GM18520 (cell line): ENCODE measurements around the gene DLGAP1.
"Not testable (repeated sequence)": the region's sequence is repeated elsewhere in the genome, so short reads cannot be mapped to it uniquely, and the experiment has no call there.

Experiments
- ATAC-seq: cut with Tn5 transposase; IDR thresholded peaks from one replicate; pipeline ENCODE4 v1.9.1; 2021; ENCODE audit not compliant: unreplicated experiment

DLGAP1 gene

DNA sequence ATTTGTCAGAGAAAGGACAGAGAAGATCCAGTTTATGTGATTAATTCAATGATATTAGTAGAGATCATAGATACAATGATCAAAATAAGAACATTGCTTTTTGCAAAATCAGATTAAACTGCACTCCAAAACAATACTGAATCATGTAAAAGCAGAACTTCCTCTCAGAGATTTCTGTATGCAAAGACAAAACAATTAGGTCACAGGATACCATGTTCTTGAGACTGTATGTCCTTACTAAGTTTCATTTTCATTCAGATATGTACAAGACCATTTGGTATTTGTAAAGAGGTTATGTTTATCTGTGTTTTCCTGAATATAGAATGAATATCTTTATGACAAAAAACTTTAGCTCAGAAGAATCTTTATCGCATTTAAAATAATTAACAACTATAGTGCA lies 161.8 kb downstream of the DLGAP1 start:
- ATAC-seq: peak; percentile 49

DNA sequence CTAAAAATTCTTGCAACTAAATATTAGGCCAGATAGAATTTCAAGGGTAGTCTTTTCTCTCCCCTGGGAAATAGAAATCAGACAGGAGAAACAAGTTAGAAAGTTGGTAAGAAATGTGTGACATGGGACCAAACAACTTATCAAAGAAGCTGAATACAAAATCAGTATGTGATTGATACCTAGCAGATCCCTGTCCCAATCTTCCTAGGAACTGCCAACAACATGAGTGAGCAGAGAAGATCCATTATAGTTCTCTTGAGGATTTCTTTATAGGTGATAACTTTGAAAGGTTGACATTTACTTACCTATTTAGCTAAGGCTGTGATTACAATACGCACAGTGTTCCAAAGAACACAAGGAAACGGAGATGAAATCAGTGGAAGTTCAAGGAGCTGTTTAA lies 162.4 kb downstream of the DLGAP1 start:
- no peak for ATAC-seq

DNA sequence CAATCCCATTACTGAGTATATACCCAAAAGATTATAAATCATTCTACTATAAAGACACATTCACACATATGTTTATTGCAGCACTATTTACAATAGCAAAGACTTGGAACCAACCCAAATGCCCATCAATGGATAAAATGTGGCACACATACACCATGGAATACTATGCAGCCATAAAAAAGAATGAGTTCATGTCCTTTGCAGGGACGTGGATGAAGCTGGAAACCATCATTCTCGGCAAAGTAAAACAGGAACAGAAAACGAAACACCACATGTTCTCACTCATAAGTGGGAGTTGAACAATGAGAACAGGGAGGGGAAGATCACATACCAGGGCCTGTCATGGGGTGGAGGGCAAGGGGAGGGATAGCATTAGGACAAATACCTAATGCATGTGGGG lies 167.8 kb downstream of the DLGAP1 start:
- not testable (repeated sequence) for ATAC-seq

DNA sequence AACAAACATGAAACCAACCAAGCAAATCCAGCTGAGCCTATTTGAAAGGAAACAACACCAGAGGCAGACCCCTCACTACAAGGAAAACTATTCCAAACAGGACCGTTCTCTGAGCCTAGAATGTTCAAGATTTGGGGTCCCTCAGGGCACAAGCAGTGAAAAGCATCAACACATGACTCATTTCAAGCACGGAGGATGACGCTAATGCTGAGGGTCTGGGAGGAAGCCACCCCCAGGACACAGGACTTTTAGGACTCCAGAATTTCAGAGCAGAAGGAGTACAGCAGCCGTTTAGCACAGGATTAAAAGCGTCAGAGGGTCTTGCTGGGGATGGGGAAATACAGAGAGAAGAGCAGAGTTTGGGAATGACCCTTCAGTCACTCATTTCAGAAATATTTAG lies 168.9 kb downstream of the DLGAP1 start:
- ATAC-seq: no peak

DNA sequence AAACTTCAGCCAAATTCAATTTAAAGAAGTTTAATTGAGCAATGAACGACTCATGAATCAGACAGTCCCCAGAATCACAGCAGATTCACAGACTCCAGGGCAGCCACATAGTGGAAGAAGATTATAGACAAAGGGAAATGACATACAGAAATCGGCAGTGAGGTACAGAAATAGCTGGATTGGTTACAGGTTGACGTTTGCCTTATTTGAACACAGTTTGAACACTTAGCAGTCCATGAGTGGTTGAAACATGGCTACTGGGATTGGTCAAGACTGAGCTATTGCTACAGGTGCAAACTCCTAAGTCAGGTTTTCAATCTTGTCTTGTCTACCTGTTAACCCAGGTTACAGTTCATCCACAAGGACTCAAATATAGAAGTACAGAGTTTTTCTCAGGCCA lies 169.6 kb downstream of the DLGAP1 start:
- no peak for ATAC-seq

DNA sequence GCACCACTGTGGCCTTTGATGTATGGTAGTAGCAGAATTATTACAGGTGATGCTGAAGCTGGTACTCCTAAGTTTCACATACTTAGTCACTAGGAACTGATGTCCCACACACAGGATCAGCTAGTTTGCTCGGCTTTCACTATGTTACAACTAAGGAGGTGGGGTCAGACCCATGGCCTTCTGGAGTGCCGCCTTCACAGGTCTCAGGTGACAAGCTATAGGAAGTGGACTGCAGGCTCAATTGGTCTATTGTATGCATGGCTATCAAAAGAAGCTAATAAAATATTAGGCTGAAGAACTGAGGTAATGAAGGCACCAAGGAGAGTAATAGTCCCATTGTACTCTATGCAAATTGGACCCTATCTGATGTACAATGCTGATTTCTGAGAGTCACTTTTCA lies 170.6 kb downstream of the DLGAP1 start:
- ATAC-seq: no peak

DNA sequence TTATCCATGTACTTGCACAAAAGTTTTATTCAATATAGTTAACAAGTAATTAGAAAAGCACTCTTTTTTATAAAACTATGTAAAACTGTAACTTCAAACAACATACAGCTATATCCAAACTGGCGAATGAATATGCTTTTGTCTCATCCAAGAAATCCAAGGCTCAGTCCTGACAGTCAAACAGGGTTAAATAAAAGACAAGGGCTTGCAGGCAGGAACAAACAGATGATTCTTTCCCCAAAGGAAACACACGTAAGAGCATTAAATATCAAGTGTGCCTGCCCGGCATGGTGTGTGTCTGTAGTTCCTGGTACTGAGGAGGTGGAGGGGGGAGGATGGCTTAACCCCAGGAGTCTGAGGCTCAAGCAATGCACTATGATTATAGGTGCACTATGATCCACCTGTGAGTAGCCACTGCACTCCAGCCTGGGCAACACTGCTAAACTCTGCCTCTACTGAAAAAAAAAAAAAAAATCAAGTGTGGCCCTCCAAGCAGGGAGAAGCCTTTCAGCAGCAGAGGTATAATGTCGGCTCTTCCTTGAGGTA lies 171.3 kb downstream of the DLGAP1 start:
- ATAC-seq: no peak

DNA sequence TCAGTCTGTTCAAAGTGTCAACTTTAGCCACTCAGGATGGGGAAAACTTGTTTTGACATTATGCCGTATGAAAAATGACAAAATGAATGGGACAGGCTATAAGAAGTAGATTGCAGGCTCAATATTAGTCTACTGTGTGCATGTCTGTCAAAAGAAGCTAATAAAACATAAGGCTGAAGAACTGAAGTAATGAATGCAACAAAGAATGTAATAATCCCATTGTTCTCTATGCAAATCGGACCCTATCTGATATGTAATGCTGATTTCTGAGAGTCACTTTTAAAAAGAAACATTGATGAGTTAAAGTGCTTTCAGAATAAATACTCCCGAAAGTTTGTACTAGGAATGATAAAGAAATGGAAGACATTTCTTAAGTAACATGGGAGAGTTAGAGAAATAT lies 172.2 kb downstream of the DLGAP1 start:
- ATAC-seq: no peak

DNA sequence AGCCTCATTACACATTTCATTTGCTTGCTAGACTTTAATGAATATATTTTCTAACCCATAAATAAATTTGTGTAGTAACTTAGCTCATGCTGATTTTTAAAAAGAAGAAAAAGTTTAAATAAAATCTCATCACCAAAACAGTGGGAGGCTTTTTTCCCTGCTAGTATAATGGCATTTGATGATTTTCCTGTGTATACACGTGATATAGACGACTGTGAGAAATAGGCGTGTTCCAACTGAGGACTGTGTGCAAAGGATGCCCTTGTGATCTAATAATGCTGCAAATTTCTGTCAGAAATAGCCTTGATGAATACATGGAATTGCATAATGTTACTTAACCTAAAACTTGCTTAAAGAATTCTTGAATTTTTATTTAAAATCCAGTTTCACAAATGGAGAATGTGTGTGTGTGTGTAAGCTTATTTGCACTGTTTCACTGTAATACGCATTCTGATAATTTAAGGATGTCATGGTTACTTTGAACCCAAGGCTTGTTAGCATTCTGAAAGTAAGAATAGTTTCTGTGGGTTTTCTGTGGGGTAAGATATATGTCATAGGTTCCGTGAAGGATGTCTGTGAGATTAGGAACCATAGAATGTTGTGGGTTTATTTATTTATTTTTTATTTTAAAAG lies 178.0 kb downstream of the DLGAP1 start:
- ATAC-seq: peak; percentile 63

DNA sequence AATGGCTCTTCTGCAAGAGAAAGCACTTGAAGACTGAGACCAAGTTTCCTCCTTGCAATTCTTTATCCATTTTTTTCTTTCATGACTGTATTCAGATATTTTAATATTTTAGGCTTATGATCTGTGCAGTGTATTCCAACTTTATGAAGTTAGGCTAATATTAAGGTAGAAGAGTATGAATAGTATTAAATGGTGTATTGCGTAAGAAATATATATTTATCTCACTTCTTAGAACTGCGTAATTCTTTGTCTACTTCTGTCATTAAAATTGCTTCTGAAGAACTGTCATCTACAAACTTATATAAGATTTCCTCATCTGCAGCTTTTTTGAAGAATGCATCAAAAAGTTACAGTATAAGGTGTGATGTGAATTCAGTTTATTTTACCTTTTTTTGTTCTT lies 183.2 kb downstream of the DLGAP1 start:
- ATAC-seq: no peak

DNA sequence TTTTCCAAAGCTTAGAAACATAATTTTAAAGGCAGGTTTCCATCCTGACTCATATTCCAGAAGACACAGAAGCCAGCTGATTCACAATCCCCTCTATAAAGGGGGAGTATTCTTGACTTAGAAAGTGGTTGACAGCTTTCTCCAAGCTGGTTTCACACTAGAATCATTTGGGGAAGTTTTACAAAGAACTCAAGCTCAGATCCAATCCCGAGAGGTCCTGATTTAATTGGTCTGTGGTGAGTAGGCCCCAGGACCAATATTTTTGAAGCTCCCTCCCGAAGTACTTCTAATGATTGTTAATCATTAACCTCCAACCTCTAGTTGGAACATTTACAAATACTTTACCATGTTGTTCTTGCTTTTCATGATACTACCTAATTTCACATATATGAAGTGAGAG lies 184.1 kb downstream of the DLGAP1 start:
- ATAC-seq: no peak

DNA sequence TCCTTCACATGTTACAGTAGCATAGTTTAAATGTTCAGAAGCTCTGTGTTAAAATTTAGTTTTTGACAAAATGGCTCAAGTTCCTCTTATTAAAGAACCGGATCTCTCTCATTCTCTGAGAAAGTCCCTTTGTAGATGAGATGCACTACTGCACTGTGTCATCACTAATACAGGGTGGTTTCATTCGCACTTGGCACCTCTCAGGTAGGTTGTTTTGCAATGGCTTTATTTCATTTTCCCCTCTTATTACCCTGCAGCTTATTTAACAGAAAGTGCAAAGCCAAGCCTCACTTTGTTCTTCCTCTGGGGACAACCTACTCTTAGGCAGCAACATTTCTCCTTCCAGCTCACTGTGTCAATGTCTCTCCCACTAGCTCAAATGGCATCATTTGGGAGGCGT lies 185.1 kb downstream of the DLGAP1 start:
- ATAC-seq: peak; percentile 62

DNA sequence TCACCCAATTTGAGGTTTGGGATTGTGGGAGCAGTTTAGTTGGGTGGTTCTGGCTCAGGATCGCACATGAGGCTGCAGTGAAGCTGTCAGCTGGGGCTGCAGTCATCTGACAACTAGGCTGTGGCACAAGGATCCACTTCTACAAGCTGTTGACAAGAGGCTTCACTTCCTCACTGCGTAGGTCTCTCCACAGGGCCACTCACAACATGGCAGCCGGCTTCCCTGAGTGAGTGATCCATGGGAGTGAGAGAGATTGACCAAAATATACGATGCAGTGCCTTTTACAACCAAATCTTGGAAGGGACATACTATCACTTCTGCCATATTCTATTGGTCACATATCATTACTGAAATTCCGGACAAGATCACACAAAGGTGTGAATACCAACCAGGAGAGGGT lies 187.5 kb downstream of the DLGAP1 start:
- ATAC-seq: no peak

DNA sequence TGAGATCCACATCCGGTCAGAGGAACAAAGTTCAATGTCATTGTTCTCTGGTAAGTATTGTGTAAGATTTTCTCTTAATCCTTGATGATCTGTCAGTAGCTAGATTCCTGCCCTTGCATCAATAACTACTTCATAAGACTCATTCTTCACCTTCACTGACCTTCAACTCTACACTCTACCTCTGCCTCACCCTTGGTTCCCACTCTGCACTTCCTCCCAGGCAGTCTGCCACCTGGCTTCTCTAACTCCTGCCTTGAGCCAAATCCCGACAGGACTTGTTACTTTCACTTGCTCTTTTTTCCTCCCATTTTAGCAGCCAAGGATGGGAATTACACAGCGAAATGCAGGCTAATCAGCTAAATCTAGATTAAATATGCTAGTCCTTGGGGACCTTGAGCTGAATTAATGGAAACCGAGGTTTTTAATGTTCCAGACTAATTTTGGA lies 190.7 kb downstream of the DLGAP1 start:
- no peak for ATAC-seq

DNA sequence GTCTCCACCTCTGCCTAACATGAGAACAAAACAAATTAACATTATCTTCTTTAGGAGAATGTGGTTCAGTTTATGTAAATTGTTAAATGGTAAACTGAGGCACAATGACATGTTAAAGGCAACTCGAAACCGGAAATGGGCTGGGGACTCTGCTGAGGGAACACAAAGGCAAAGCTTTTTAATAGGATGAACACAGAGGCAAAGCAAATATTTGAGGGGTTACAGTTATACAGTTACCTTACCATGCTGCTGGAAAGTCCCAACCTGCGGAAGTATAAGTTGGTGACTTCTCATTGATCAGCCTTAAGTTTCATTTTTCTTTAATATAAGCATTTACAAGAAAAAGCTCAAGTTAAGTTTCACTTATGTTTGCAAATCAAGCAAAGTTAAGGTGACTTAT lies 195.0 kb downstream of the DLGAP1 start:
- ATAC-seq: peak; percentile 43

DNA sequence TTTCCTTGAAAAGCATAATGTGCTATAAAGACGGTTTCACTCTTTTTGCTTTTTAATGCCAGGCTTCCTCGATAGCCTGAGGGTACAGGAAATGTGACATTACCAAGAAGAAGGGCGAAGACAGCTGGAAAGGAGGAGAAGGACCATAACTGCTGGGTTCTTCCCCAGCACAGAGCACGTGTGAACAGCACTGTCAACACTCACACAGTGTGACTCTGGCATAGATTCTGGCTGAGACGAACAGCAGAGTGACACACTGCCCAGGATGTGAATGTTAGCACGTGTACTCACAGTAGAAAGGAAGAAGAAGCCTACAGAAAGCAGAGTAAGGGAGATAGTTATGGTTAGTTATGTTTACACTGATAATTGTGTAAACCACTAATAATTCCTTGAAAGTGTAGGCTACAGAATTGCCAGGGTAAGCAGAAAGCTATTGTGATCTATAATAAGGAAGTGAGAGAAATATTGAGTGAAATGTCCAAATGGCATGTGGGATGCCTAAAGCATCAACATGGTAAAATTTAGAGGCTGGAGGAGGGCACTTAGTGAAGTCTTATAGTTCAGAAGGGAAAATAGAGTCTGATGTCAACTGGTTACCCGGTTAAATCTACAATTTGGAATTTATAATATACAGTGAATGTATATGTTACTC lies 198.2 kb downstream of the DLGAP1 start:
- ATAC-seq: peak; percentile 27

DNA sequence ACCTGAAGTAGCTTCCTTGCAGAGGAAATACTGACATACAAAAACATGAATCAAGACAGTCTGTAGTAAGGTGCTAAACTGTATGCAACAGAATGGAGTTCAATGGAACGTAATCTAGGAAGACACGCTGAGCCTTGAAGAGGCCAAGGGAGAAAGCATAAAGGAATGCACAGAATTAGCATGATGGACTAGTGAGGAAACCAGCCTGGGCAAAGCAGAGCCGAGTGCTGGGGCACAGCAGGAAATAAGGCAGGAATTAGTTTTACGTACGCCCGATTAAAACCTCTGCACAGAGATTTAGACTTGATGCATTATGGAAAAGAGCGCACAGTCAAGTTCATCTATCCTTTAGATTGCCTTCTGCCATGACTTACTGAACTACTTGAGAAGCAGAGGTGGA lies 200.3 kb downstream of the DLGAP1 start:
- ATAC-seq: no peak

DNA sequence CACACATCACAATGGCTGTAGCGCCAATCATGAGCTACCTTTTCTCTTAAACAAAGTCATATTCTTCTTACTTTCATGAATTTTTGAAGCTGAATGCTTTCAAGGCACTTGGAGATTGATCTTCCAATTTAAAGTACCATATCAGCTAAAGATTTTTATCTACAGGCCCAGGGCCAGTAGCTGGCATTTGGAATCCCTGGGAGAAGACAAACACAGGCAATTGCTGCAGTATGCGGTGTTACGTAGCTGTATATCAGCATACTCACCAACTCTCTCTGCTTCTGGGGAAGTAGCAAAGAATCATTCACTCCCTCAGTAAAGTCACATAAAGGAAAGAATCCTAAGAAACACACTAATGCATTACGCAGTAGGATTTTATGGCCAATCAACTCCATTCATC lies 202.3 kb downstream of the DLGAP1 start:
- no peak for ATAC-seq

DNA sequence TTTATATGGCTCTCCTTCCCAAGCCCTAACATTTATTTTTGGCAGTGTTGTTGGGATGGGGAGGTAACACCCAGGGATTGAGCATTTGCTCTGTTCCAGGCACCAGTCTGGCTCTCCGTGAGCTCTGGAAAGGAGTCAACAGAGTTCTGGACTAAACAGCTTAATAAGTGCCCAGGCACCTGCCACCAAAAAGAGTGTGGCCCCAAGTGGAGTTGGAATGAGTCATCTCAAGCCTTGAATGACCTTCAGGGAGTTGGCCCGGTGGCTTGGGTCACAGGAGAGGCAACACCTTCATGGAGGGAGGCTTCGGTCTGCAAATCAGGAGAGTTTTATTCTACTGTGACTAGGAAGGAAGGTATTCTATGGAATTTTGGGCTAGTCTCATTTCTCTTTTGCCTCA lies 203.2 kb downstream of the DLGAP1 start:
- ATAC-seq: no peak

DNA sequence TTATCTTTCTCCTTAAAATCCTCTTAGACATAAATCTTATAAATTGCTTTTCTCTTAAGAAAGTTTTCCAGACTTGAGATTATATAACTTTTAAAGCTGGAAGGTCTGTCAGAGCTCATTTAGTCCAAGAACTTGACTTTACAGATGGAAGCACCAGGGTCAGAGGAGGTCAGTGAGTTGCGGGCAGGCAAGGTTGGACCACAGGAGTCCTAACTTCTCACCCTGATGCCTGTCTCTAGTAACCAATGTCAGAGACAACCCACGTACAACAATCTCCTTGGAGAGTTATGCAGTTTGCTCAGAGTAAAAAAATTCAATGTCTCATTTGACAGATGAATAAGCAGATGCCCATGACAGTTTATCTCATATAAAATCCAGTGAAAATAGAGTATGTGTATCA lies 203.9 kb downstream of the DLGAP1 start:
- no peak for ATAC-seq

DNA sequence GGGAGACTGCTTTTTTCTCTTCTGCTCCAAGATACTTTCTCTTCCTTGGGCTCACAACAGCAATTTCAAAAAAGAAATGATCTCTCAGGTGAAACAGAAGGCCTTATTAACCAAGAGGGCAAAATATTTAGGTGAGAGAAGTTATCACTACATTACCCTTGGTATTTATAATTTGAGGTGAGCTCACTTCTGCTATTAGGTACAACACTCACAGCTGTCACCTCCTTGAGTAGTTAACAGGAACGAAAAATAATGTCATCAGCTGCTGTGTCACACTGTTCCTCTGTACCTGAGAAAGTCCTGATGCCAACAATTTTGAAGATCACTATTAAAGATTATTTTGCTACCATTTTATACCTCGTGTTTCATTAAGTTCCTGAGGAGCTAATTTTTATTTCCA lies 205.0 kb downstream of the DLGAP1 start:
- ATAC-seq: no peak

DNA sequence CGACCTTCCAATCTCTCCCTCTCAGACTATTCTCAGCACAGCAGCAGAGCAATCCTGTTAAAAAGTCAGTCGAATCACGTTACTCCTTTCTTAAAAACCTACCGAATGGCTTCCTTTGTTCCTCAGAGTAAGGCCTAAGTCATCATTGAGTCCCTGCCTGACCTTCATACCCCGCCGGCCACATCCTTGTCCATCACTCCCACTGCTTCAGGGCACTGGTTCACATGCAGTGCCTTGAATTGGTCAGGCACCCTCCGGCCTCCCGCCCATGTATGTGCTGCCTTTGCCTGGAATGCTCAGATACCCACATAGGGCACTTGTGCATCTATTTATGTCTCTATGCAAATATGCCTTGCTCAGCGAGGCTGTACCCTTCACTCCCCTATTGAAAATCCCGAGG lies 206.4 kb downstream of the DLGAP1 start:
- ATAC-seq: no peak

DNA sequence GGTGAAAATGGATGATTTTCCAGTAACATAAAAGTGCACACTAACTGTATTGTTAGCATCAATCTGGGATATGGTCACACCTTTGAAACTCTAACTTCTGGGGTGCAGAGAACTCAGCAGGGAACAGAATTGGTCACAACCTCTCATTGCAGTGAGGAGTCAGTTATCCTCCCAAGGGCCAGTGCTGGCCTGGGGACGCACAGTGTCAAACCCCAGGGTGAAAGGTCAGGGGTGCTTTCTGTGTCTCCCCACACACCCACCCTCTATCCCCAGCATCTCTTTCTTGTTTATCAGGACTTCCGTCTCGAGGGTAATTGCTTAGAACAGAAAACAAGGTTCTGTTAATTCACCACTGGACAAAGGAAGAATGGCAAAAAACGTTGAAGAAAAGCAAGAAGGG lies 208.7 kb downstream of the DLGAP1 start:
- no peak for ATAC-seq
